HEK293T (cell line): ENCODE results near the gene BICD2.

Experiments used
- BHLHE40 ChIP-seq: fragments of 450-650 bp; IDR thresholded peaks from 2 replicates; pipeline ENCODE4 v1.6.1; 2016; ENCODE audit warnings: mild to moderate bottlenecking, moderate library complexity, borderline replicate concordance
- CTBP1 ChIP-seq: fragments of 450-650 bp; IDR thresholded peaks from 2 replicates; pipeline ENCODE4 v1.6.1; 2016; ENCODE audit warnings: borderline replicate concordance
- FOXA1 ChIP-seq: fragments of 450-650 bp; IDR thresholded peaks from 2 replicates; pipeline ENCODE4 v1.6.1; 2016; ENCODE audit warnings: mild to moderate bottlenecking
- HDGF ChIP-seq: fragments of 450-650 bp; IDR thresholded peaks from 2 replicates; pipeline ENCODE4 v1.6.1; 2017; ENCODE audit warnings: antibody characterized with exemption, borderline replicate concordance
- L3MBTL2 ChIP-seq: fragments of 450-650 bp; conservative IDR thresholded peaks from 2 replicates; pipeline ENCODE4 v1.6.1; 2016; ENCODE audit warnings: mild to moderate bottlenecking
- NFRKB ChIP-seq: fragments of 450-650 bp; IDR thresholded peaks from 2 replicates; pipeline ENCODE4 v1.6.1; 2016; ENCODE audit warnings: mild to moderate bottlenecking, moderate library complexity
- SP1 ChIP-seq: fragments of 450-650 bp; IDR thresholded peaks from 2 replicates; pipeline ENCODE4 v1.6.1; 2017
- SUZ12 ChIP-seq: fragments of 450-650 bp; IDR thresholded peaks from 2 replicates; pipeline ENCODE4 v1.6.1; 2016; ENCODE audit warnings: mild to moderate bottlenecking

- no peak for TF ChIP-seq SP1
- no peak for TF ChIP-seq HDGF
- no peak for TF ChIP-seq CTBP1
- no peak for TF ChIP-seq FOXA1
- no peak for TF ChIP-seq BHLHE40
- no peak for TF ChIP-seq L3MBTL2
- no peak for TF ChIP-seq SUZ12
- TF ChIP-seq NFRKB = no peak
These were observed 30.4 kb upstream of the BICD2 start for GRCh38 chr9:92795000-92795399.
